Chondrocyte (in vitro differentiated cells): ENCODE results near the gene XDH. TPM values are rescaled to one million over a fixed set of nuclear protein-coding genes. Genes with fewer than 3 reads are reported as not detected.
A peak's percentile ranks its signal among the peaks of the same experiment; 100 is the strongest.

Experiments used
- DNase-seq: peaks from one replicate; pipeline ENCODE4 v3.0.0; 2021; ENCODE audit warnings: mixed read lengths, low spot score
- H3K27ac Mint-ChIP-seq: one replicate; pipeline ENCODE4 v1.8.0; 2021; ENCODE audit warnings: mild to moderate bottlenecking, moderate library complexity, mixed read lengths; ENCODE audit not compliant: unreplicated experiment
- H3K27me3 Mint-ChIP-seq: 2 replicates; pipeline ENCODE4 v1.8.0; 2021; ENCODE audit warnings: low read depth, mixed read lengths
- H3K36me3 Mint-ChIP-seq: 2 replicates; pipeline ENCODE4 v1.8.0; 2021; ENCODE audit warnings: low read depth, mixed read lengths
- H3K4me1 Mint-ChIP-seq: 2 replicates; pipeline ENCODE4 v1.8.0; 2021; ENCODE audit warnings: low read depth, mild to moderate bottlenecking, mixed read lengths
- H3K4me3 Mint-ChIP-seq: one replicate; pipeline ENCODE4 v1.8.0; 2021; ENCODE audit warnings: mild to moderate bottlenecking, moderate library complexity, mixed read lengths; ENCODE audit not compliant: unreplicated experiment
- H3K9me3 Mint-ChIP-seq: 2 replicates; pipeline ENCODE4 v1.8.0; 2021; ENCODE audit warnings: low read depth, mixed read lengths
- total RNA-seq: library from RNA; stranded (reverse); gene quantifications from 3 replicates; pipeline ENCODE4 v1.2.1, GENCODE V29; 2021
- TF ChIP-seq, protein P1 (sequence below): fragments of 200-600 bp; sonication (generic); IDR thresholded peaks from 2 replicates; pipeline ENCODE4 v1.5.0; 2021; ENCODE audit warnings: antibody characterized with exemption, mild to moderate bottlenecking, moderate library complexity

Gene XDH
- total RNA-seq, 1 donor from 2014 or later, result 0.12 TPM

DNA sequence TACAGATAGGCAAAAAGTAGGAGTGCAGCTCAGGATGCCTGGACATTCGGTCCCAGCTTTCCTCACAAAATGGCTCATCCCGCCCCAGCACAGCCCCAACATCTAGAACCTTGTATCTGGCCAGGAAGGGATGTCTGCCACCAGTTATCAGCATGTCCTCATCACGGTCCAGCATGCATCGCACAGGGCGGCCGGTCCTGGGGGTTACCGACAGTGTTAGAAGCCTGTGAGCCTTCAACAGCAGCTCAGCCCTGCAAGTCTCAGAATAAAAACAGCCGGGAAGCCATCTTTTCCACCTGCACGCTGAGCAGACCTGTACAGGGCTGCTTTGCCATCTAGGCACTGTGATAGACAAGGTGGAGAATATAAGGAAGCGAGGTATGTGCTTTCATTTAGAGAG lies 49.2 kb downstream of the XDH start:
- Mint-ChIP-seq H3K36me3 (no peaks in the 10 kb centered on the region), H3K4me1 (no peaks in the 10 kb centered on the region), H3K27me3 (peaks cover 2% of the 10 kb centered on the region), H3K4me3 (no peak overlapping the region), H3K27ac (no peak overlapping the region), H3K9me3 (no peaks in the 10 kb centered on the region)
- no peak for DNase-seq
- TF ChIP-seq, protein P1, sequence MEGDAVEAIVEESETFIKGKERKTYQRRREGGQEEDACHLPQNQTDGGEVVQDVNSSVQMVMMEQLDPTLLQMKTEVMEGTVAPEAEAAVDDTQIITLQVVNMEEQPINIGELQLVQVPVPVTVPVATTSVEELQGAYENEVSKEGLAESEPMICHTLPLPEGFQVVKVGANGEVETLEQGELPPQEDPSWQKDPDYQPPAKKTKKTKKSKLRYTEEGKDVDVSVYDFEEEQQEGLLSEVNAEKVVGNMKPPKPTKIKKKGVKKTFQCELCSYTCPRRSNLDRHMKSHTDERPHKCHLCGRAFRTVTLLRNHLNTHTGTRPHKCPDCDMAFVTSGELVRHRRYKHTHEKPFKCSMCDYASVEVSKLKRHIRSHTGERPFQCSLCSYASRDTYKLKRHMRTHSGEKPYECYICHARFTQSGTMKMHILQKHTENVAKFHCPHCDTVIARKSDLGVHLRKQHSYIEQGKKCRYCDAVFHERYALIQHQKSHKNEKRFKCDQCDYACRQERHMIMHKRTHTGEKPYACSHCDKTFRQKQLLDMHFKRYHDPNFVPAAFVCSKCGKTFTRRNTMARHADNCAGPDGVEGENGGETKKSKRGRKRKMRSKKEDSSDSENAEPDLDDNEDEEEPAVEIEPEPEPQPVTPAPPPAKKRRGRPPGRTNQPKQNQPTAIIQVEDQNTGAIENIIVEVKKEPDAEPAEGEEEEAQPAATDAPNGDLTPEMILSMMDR, result no peak

DNA sequence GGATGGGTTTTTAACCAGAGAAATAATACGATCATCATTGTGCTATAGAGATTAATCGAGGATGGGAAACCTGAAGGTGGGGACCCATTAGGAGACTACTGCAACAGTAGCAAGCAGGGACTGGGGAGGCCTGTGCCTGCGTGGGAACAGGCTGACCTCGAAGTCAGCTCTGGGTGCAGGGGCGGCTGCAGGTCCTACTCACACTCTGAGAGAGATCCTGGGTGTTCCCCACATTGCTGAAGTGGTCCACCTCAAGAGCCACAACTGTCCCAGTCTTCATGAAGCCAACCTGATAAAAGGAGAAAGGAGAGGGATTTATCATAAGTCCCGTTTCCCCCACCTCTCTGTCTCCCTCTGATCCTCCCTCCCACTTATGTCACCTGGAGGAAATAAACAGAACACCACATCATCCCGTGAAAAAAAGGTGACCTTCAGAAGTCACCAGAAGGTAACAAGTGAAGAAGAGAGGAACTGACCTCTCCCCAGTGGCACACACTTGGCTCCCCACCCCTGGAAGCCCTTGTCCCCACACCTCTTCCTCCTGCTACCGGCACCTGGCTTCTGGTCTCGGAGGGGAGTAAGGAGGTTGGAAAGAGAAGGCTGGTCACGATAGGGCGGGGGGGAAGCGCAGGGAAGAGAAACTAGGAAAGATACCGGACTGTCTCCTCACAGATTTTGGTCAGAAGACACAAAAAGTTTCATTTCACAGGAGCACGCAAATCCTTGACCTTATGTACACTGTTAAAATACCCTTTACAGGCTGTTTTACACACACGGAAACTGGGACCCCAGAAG lies 50.4 kb downstream of the XDH start:
- Mint-ChIP-seq H3K4me1 (no peaks in the 10 kb centered on the region), H3K27ac (no peak overlapping the region), H3K27me3 (peaks cover 2% of the 10 kb centered on the region), H3K9me3 (no peaks in the 10 kb centered on the region), H3K4me3 (no peak overlapping the region), H3K36me3 (no peaks in the 10 kb centered on the region)
- TF ChIP-seq, protein P1, result no peak
- no peak for DNase-seq

DNA sequence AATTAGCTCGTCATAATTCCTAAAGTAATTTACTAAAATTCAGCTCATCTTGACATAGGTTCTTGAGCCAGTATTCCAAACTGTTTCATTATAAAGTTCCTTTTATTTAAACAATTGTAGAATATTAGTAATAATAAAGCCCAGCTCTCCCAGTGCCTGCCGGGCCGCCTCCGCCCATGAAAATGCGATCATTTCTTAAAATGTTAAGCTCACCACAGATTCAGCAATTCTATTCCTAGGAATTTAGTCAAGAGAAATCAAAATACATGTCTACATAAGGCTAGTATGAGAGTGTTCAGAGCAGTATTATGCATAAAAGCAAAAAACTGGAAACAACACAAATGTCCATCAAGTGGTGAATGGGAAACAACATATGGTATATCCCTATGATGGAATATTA lies 52.0 kb downstream of the XDH start:
- TF ChIP-seq, protein P1, result no peak
- H3K36me3 Mint-ChIP-seq, result no peaks in the 10 kb centered on the region
- no peak overlapping the region for H3K4me3 Mint-ChIP-seq
- no peak overlapping the region for H3K27ac Mint-ChIP-seq
- H3K9me3 Mint-ChIP-seq, result no peaks in the 10 kb centered on the region
- no peak for DNase-seq
- no peaks in the 10 kb centered on the region for H3K4me1 Mint-ChIP-seq
- peaks cover 6% of the 10 kb centered on the region for H3K27me3 Mint-ChIP-seq

DNA sequence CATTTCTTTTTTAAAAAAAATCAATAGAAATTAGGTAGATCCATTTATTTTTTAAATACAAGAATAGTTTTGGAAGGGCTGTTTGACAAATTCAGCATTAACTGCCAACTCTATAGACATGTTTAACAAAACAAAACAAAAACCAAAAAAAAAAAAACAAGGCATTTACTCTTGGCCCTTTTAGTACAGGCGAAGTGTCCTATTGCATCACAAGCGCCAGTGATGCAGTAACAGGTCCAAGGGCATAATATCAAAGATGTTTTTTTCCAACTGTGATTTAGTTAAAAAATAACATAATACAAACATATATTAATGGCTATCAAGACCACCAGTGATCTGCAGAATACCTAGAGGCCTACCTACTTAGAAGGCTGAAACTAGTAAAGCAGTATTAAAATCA lies 55.3 kb downstream of the XDH start:
- H3K27ac Mint-ChIP-seq, result no peak overlapping the region
- H3K4me1 Mint-ChIP-seq, result no peaks in the 10 kb centered on the region
- H3K27me3 Mint-ChIP-seq, result peaks cover 23% of the 10 kb centered on the region
- H3K36me3 Mint-ChIP-seq, result no peaks in the 10 kb centered on the region
- H3K4me3 Mint-ChIP-seq, result no peak overlapping the region
- H3K9me3 Mint-ChIP-seq, result no peaks in the 10 kb centered on the region
- TF ChIP-seq, protein P1, result no peak
- no peak for DNase-seq

DNA sequence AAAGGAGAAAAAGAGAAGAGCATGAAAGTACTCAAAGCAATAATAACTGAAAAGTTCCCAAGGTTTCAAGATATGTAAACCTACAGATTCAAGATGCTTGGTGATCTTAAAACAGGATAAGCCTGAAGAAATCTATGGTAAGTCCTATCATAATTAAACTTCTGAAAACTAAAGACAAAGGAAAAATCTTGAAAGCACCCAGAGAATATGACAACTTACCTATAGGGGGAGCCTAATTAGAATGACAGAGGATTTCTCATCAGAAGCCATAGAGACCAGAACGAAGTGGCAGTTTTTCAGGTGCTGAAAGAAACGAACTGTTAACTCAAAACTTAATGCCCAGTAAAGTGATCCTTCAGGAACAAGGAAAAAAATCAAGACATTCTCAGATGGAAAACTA lies 59.7 kb downstream of the XDH start:
- no peak for DNase-seq

More for the DNA sequence above, 59.7 kb downstream of the XDH start:
- H3K4me3 Mint-ChIP-seq, result no peak overlapping the region
- no peaks in the 10 kb centered on the region for H3K36me3 Mint-ChIP-seq
- H3K27ac Mint-ChIP-seq, result no peak overlapping the region
- TF ChIP-seq, protein P1, result peak; percentile 72
- peaks cover 12% of the 10 kb centered on the region for H3K9me3 Mint-ChIP-seq
- no peaks in the 10 kb centered on the region for H3K4me1 Mint-ChIP-seq
- peaks cover 20% of the 10 kb centered on the region for H3K27me3 Mint-ChIP-seq
